Prostate gland (tissue), 2 donors: ENCODE data around the gene FMN1. TPM values are rescaled to one million over a fixed set of nuclear protein-coding genes. Genes with fewer than 3 reads are reported as not detected.
"Not testable (repeated sequence)": the region's sequence is repeated elsewhere in the genome, so short reads cannot be mapped to it uniquely, and the experiment has no call there.

Experiments
- DNase-seq: peaks from one replicate; pipeline ENCODE4 v3.0.0-alpha.2; 2019; ENCODE audit warnings: low spot score
- H3K27ac ChIP-seq, 2 donors: fragments of 200-600 bp; sonication (generic); 2 replicates each; pipeline ENCODE4 v1.5.1; 2017 to 2019
- H3K27me3 ChIP-seq: fragments of 200-600 bp; sonication (generic); replicated peaks from 2 replicates; pipeline ENCODE4 v1.5.1; 2019; ENCODE audit not compliant: insufficient read depth
- H3K36me3 ChIP-seq, 2 donors: fragments of 200-600 bp; sonication (generic); 1 replicate in 1 of 2; 2 replicates in 1 of 2; pipeline versions ENCODE4 v1.5.1 to v1.8.1; 2017 to 2019
- H3K4me1 ChIP-seq: fragments of 200-600 bp; sonication (generic); replicated peaks from 2 replicates; pipeline ENCODE4 v1.5.1; 2019
- H3K4me3 ChIP-seq, 2 donors: fragments of 200-600 bp; sonication (generic); 2 replicates each; pipeline ENCODE4 v1.5.1; 2017 to 2019
- H3K9me3 ChIP-seq: fragments of 200-600 bp; sonication (generic); 2 replicates; pipeline ENCODE4 v1.5.1; 2017
- CTCF ChIP-seq, 4 experiments: fragments of 200-600 bp in 2 of 4; fragments of 450-650 bp in 2 of 4; sonication (generic) in 2 of 4; IDR thresholded peaks; 1 replicate in 3 of 4; 2 replicates in 1 of 4; pipeline ENCODE4 v1.5.1; 2016 to 2019; ENCODE audit warnings: antibody characterized with exemption in 4 of 4, mild to moderate bottlenecking in 2 of 4, moderate library complexity in 2 of 4
- POLR2A ChIP-seq: fragments of 450-650 bp; IDR thresholded peaks from one replicate; pipeline ENCODE4 v1.6.1; 2016; ENCODE audit warnings: antibody characterized with exemption, mild to moderate bottlenecking
- POLR2AphosphoS5 ChIP-seq: sonication (generic); formaldehyde crosslinking; IDR thresholded peaks from one replicate; pipeline ENCODE4 v1.6.1; 2017; ENCODE audit warnings: antibody characterized with exemption
- WGBS: methylation state at CpG from one replicate; pipeline ENCODE4 v1.1.5; 2018; 5-methylcytosine and 5-hydroxymethylcytosine counted together
- intact Hi-C: fragments of 100-400 bp; cut with DNase I; formaldehyde crosslinking; loops from one replicate; pipeline ENCODE4 v1.14.2; 2022
- total RNA-seq, 2 donors: library from RNA; depleted of rRNA; stranded (reverse); fragments of >200 nt; gene quantifications; one replicate each; pipeline ENCODE4 v1.1.0, GENCODE V29; 2016

The FMN1 gene
- total RNA-seq, 2 donors from 2014 or later, result 7.1 to 32.5 TPM

DNA sequence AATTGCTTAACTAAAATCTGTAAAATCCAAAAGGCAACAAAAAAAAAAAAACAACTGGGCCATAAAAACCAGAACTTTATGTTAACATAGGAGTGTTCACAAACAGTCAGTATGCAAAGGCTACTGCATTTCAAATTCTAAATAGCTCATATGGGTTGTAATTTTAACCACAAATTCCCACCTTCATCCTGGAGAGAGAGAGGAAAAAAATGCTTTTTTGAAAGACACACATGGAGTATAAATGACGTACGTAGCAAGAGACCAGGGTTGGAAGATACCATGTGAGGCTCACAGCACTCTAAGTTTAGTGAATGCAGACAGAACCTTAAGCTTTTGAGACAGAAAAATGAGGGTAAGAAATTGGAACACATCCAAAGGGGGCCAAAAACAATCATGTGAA, 115.9 kb downstream of the FMN1 start:
- WGBS, result 97% methylated on average over 2 of the region's 2 CpGs
- H3K4me3 ChIP-seq, result no peak overlapping the region
- TF ChIP-seq POLR2AphosphoS5, result no peak
- no peak for TF ChIP-seq POLR2A
- no peak for TF ChIP-seq CTCF (IDR thresholded peaks at IDR 0.05)

DNA sequence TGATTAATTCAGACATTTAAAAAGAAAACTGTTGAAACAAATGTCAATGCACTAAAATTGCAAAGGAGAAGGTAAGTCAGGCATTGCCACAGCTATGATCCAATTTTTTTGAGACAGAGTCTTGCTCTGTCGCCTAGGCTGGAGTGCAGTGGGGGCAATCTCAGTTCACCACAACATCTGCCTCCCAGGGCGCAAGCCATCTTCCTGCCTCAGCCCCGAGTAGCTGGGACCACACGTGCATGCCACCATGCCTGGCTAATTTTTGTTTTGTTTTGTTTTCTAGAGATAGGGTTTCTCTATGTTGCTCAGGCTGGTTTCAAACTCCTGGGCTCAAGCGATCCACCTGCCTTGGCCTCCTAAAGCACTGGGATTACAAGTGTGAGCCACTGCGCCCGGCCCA, 117.6 kb downstream of the FMN1 start:
- TF ChIP-seq POLR2AphosphoS5 (no peak), POLR2A (no peak), CTCF (IDR thresholded peaks at IDR 0.05) (no peak)
- no peaks in the 10 kb centered on the region for H3K27me3 ChIP-seq
- H3K27ac ChIP-seq, result no peak overlapping the region
- H3K4me1 ChIP-seq, result no peaks in the 10 kb centered on the region
- 87% methylated on average over 7 of the region's 7 CpGs for WGBS
- H3K36me3 ChIP-seq, result no peaks in the 10 kb centered on the region
- no peak overlapping the region for H3K4me3 ChIP-seq
- H3K9me3 ChIP-seq, result no peaks in the 10 kb centered on the region
- DNase-seq, result no peak
- intact Hi-C loops, result no loop called here

More for the DNA sequence above, 115.9 kb downstream of the FMN1 start:
- DNase-seq, result no peak
- Histone ChIP-seq H3K4me1 (no peaks in the 10 kb centered on the region), H3K36me3 (no peaks in the 10 kb centered on the region), H3K27ac (no peak overlapping the region), H3K9me3 (no peaks in the 10 kb centered on the region), H3K27me3 (no peaks in the 10 kb centered on the region)
- intact Hi-C loops, result no loop called here

- no peak overlapping the region for H3K4me3 ChIP-seq
- H3K9me3 ChIP-seq, result no peaks in the 10 kb centered on the region
- no peak for DNase-seq
- no peaks in the 10 kb centered on the region for H3K27me3 ChIP-seq
- WGBS, result 91% methylated on average over 3 of the region's 3 CpGs
- TF ChIP-seq POLR2AphosphoS5, result no peak
- TF ChIP-seq CTCF (IDR thresholded peaks at IDR 0.05), result peak in 2 of 4 experiments; percentile 23 to 42
- no peak overlapping the region for H3K27ac ChIP-seq
- intact Hi-C loops, result no loop called here
- H3K36me3 ChIP-seq, result no peaks in the 10 kb centered on the region
- H3K4me1 ChIP-seq, result no peaks in the 10 kb centered on the region
Measured at GRCh38 chr15:33074942-33075341, 119.6 kb downstream of the FMN1 start.

- DNase-seq, result no peak
- intact Hi-C loops, result no loop called here
- Histone ChIP-seq H3K4me1 (no peaks in the 10 kb centered on the region), H3K4me3 (no peak overlapping the region), H3K9me3 (no peaks in the 10 kb centered on the region), H3K27ac (no peak overlapping the region), H3K36me3 (no peaks in the 10 kb centered on the region), H3K27me3 (no peaks in the 10 kb centered on the region)
- WGBS, result 85% methylated on average over 3 of the region's 3 CpGs
- TF ChIP-seq POLR2AphosphoS5 (no peak), POLR2A (no peak), CTCF (IDR thresholded peaks at IDR 0.05) (no peak)
Measured at GRCh38 chr15:33074212-33074611, 120.3 kb downstream of the FMN1 start.

DNA sequence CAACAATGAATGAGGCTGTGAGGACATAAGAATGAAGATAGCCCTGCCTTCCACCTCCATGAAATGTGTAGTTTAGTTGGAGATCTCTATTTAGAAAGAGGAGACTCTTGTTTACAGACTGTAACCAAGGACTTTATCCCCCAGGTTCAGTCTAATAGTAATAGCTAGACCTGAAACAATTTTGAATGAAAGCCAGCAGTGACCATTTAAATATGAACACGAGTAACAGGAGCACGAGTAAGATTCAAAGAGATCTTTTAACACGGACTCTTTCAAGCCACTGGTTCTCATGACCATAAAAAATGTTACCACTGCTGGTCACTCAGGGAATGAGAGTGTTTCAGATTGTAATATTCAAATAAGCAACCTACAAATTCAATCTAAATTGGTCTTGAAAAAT, 123.1 kb downstream of the FMN1 start:
- DNase-seq, result no peak
- 48% methylated on average over 3 of the region's 3 CpGs for WGBS
- Histone ChIP-seq H3K9me3 (no peaks in the 10 kb centered on the region), H3K4me3 (no peak overlapping the region), H3K36me3 (no peaks in the 10 kb centered on the region), H3K27ac (no peak overlapping the region), H3K4me1 (peaks cover 9% of the 10 kb centered on the region), H3K27me3 (no peaks in the 10 kb centered on the region)
- intact Hi-C loops, result no loop called here
- no peak for TF ChIP-seq POLR2A
- no peak for TF ChIP-seq CTCF (IDR thresholded peaks at IDR 0.05)
- TF ChIP-seq POLR2AphosphoS5, result no peak

GRCh38 chr15:33069903-33070302, 124.6 kb downstream of the FMN1 start:
- H3K4me3 ChIP-seq, H3K4me1 ChIP-seq, DNase-seq, H3K36me3 ChIP-seq, intact Hi-C loops, H3K27ac ChIP-seq, H3K9me3 ChIP-seq, H3K27me3 ChIP-seq: not testable (repeated sequence)
- 98% methylated on average over 16 of the region's 16 CpGs for WGBS
